ENCODE results near the gene YY2.

The YY2 gene

GRCh38 chrX:21875013-21875412 lies 19.2 kb downstream of the YY2 start:
- no peak for DNase-seq

GRCh38 chrX:21881881-21882574 lies 26.2 kb downstream of the YY2 start:
- no peak for DNase-seq

GRCh38 chrX:21883258-21883657 lies 27.5 kb downstream of the YY2 start:
- DNase-seq, result peak; percentile 8

GRCh38 chrX:21885568-21885967 lies 29.8 kb downstream of the YY2 start:
- DNase-seq, result no peak

- DNase-seq, result no peak
These were observed 49.5 kb downstream of the YY2 start for GRCh38 chrX:21905313-21905712.

- DNase-seq, result no peak
These were observed 50.2 kb downstream of the YY2 start for GRCh38 chrX:21905953-21906352.

- no peak for DNase-seq
These were observed 51.5 kb downstream of the YY2 start for GRCh38 chrX:21907260-21907659.
